Osteocyte (in vitro differentiated cells): ENCODE measurements around the gene ITGB5. TPM values are rescaled to one million over a fixed set of nuclear protein-coding genes. Genes with fewer than 3 reads are reported as not detected.

ENCODE experiments used
- DNase-seq: peaks from one replicate; pipeline ENCODE4 v3.0.0; 2021; ENCODE audit warnings: mixed read lengths; ENCODE audit not compliant: unreplicated experiment; ENCODE audit errors: extremely low spot score
- H3K27ac Mint-ChIP-seq: one replicate; pipeline ENCODE4 v1.8.0; 2021; ENCODE audit warnings: mild to moderate bottlenecking, mixed read lengths; ENCODE audit not compliant: unreplicated experiment
- H3K27me3 Mint-ChIP-seq: one replicate; pipeline ENCODE4 v1.8.0; 2021; ENCODE audit warnings: mixed read lengths; ENCODE audit not compliant: unreplicated experiment
- H3K36me3 Mint-ChIP-seq: one replicate; pipeline ENCODE4 v1.8.0; 2021; ENCODE audit warnings: mixed read lengths; ENCODE audit not compliant: unreplicated experiment
- H3K4me1 Mint-ChIP-seq: one replicate; pipeline ENCODE4 v1.8.0; 2021; ENCODE audit warnings: mixed read lengths; ENCODE audit not compliant: unreplicated experiment
- H3K4me3 Mint-ChIP-seq: one replicate; pipeline ENCODE4 v1.8.0; 2021; ENCODE audit warnings: mild to moderate bottlenecking, moderate library complexity, mixed read lengths; ENCODE audit not compliant: unreplicated experiment
- H3K9me3 Mint-ChIP-seq: one replicate; pipeline ENCODE4 v1.8.0; 2021; ENCODE audit warnings: mixed read lengths; ENCODE audit not compliant: unreplicated experiment
- CTCF ChIP-seq: fragments of 200-600 bp; sonication (generic); IDR thresholded peaks from 2 replicates; pipeline ENCODE4 v1.5.0; 2021; ENCODE audit warnings: antibody characterized with exemption, mild to moderate bottlenecking, moderate library complexity
- total RNA-seq: library from RNA; stranded (reverse); gene quantifications from 2 replicates; pipeline ENCODE4 v1.2.1, GENCODE V29; 2021

Gene ITGB5
- total RNA-seq, 1 donor from 2014 or later = 419 TPM

- DNase-seq = no peak
- Mint-ChIP-seq H3K36me3 (peaks cover 43% of the 10 kb centered on the region), H3K27me3 (no peaks in the 10 kb centered on the region), H3K27ac (peak overlapping the region; percentile 52), H3K9me3 (no peaks in the 10 kb centered on the region), H3K4me3 (no peak overlapping the region), H3K4me1 (peaks cover 44% of the 10 kb centered on the region)
- TF ChIP-seq CTCF = no peak
Measured at GRCh38 chr3:124799676-124800075, 87.5 kb downstream of the ITGB5 start.

GRCh38 chr3:124797426-124797945, 89.7 kb downstream of the ITGB5 start:
- Mint-ChIP-seq H3K9me3 (no peaks in the 10 kb centered on the region), H3K4me3 (no peak overlapping the region), H3K36me3 (peaks cover 39% of the 10 kb centered on the region), H3K27ac (peak overlapping the region; percentile 31), H3K4me1 (peaks cover 55% of the 10 kb centered on the region), H3K27me3 (no peaks in the 10 kb centered on the region)
- no peak for TF ChIP-seq CTCF
- no peak for DNase-seq

GRCh38 chr3:124796477-124796876, 90.7 kb downstream of the ITGB5 start:
- TF ChIP-seq CTCF = no peak
- peaks cover 56% of the 10 kb centered on the region for H3K4me1 Mint-ChIP-seq
- H3K4me3 Mint-ChIP-seq = no peak overlapping the region
- H3K9me3 Mint-ChIP-seq = no peaks in the 10 kb centered on the region
- H3K36me3 Mint-ChIP-seq = peaks cover 38% of the 10 kb centered on the region
- no peaks in the 10 kb centered on the region for H3K27me3 Mint-ChIP-seq
- no peak overlapping the region for H3K27ac Mint-ChIP-seq
- no peak for DNase-seq

- Mint-ChIP-seq H3K4me1 (peaks cover 51% of the 10 kb centered on the region), H3K27me3 (no peaks in the 10 kb centered on the region), H3K36me3 (peaks cover 33% of the 10 kb centered on the region), H3K9me3 (no peaks in the 10 kb centered on the region), H3K27ac (peak overlapping the region; percentile 97), H3K4me3 (no peak overlapping the region)
- no peak for TF ChIP-seq CTCF
- no peak for DNase-seq
Measured at GRCh38 chr3:124793054-124793739, 94.0 kb downstream of the ITGB5 start.

- Mint-ChIP-seq H3K4me3 (no peak overlapping the region), H3K9me3 (no peaks in the 10 kb centered on the region), H3K27me3 (no peaks in the 10 kb centered on the region), H3K36me3 (peaks cover 33% of the 10 kb centered on the region), H3K4me1 (peaks cover 56% of the 10 kb centered on the region), H3K27ac (peak overlapping the region; percentile 97)
- DNase-seq = no peak
- TF ChIP-seq CTCF = no peak
Measured at GRCh38 chr3:124792341-124793040, 94.7 kb downstream of the ITGB5 start.
